Bronchial epithelial cell (primary cell): ENCODE results near the gene ZBED3. TPM values are rescaled to one million over a fixed set of nuclear protein-coding genes. Genes with fewer than 3 reads are reported as not detected.

ENCODE experiments used
- DNase-seq: peaks from one replicate; pipeline ENCODE4 v3.0.0-alpha.2; 2010; ENCODE audit warnings: low read depth
- FAIRE-seq: peaks from 2 replicates; lab custom pipeline; 2011; peaks lifted over from hg19 to GRCh38; lab: Jason Lieb, UNC
- H3K27me3 ChIP-seq: 2 replicates; pipeline ENCODE4 v1.5.1; 2011; ENCODE audit warnings: low read length; ENCODE audit not compliant: control insufficient read depth, insufficient read depth
- H3K36me3 ChIP-seq: 2 replicates; pipeline ENCODE4 v1.5.1; 2011; ENCODE audit warnings: low read length; ENCODE audit not compliant: control insufficient read depth, insufficient read depth
- H3K4me3 ChIP-seq: 2 replicates; pipeline ENCODE4 v1.5.1; 2011; ENCODE audit warnings: mild to moderate bottlenecking, low read depth, low read length, control low read depth
- CTCF ChIP-seq: IDR thresholded peaks from 2 replicates; pipeline ENCODE4 v1.5.1; 2011; ENCODE audit warnings: mild to moderate bottlenecking, moderate library complexity, low read length, control low read depth, inconsistent platforms; ENCODE audit not compliant: insufficient read depth, severe bottlenecking
- total RNA-seq: library from RNA; depleted of rRNA; stranded (reverse); fragments of >200 nt; gene quantifications from 2 replicates; pipeline ENCODE4 v1.2.1, GENCODE V29; 2014

Gene ZBED3
- total RNA-seq, 1 donor from 2014 or later, result 0.53 TPM

- DNase-seq (no peak), FAIRE-seq (no peak)
- Histone ChIP-seq H3K27me3 (no peaks in the 10 kb centered on the region), H3K4me3 (no peak overlapping the region), H3K36me3 (peaks cover 4% of the 10 kb centered on the region)
- TF ChIP-seq CTCF, result no peak
Observed at GRCh38 chr5:77046416-77047073, 40.5 kb downstream of the ZBED3 start.

GRCh38 chr5:77035950-77036349 lies 51.1 kb downstream of the ZBED3 start:
- no peak for DNase-seq
- Histone ChIP-seq H3K36me3 (peaks cover 5% of the 10 kb centered on the region), H3K27me3 (no peaks in the 10 kb centered on the region), H3K4me3 (no peak overlapping the region)
- no peak for FAIRE-seq
- TF ChIP-seq CTCF, result no peak

- DNase-seq (no peak), FAIRE-seq (no peak)
- TF ChIP-seq CTCF, result no peak
- Histone ChIP-seq H3K4me3 (no peak overlapping the region), H3K27me3 (no peaks in the 10 kb centered on the region), H3K36me3 (peaks cover 5% of the 10 kb centered on the region)
Observed at GRCh38 chr5:77033338-77033737, 53.7 kb downstream of the ZBED3 start.

GRCh38 chr5:77032635-77033034 lies 54.5 kb downstream of the ZBED3 start:
- Histone ChIP-seq H3K36me3 (peaks cover 5% of the 10 kb centered on the region), H3K4me3 (no peak overlapping the region), H3K27me3 (no peaks in the 10 kb centered on the region)
- no peak for FAIRE-seq
- TF ChIP-seq CTCF, result no peak
- no peak for DNase-seq

GRCh38 chr5:77031891-77032290 lies 55.2 kb downstream of the ZBED3 start:
- FAIRE-seq (no peak), DNase-seq (no peak)
- Histone ChIP-seq H3K4me3 (no peak overlapping the region), H3K36me3 (peaks cover 2% of the 10 kb centered on the region), H3K27me3 (no peaks in the 10 kb centered on the region)
- no peak for TF ChIP-seq CTCF
